Stimulated activated naive CD4-positive, alpha-beta T cell (primary cell): ENCODE measurements around the gene TBC1D22A.

Experiments used
- DNase-seq, 6 experiments: peaks; one replicate each; lab custom pipeline; 2025; lab: John Stamatoyannopoulos, UW

TBC1D22A gene

GRCh38 chr22:46860562-46860961 lies 98.1 kb downstream of the TBC1D22A start:
- no peak for DNase-seq

- no peak for DNase-seq
Observed at GRCh38 chr22:46861468-46862367, 99.3 kb downstream of the TBC1D22A start.

GRCh38 chr22:46862418-46863324 lies 100.2 kb downstream of the TBC1D22A start:
- no peak for DNase-seq

- DNase-seq: no peak
Observed at GRCh38 chr22:46863794-46864193, 101.3 kb downstream of the TBC1D22A start.

GRCh38 chr22:46864314-46865051 lies 102.0 kb downstream of the TBC1D22A start:
- DNase-seq: no peak

- no peak for DNase-seq
Observed at GRCh38 chr22:46865052-46865434, 102.6 kb downstream of the TBC1D22A start.

GRCh38 chr22:46865642-46866041 lies 103.2 kb downstream of the TBC1D22A start:
- no peak for DNase-seq

- DNase-seq: no peak
Observed at GRCh38 chr22:46866591-46866990, 104.1 kb downstream of the TBC1D22A start.

GRCh38 chr22:46867106-46867505 lies 104.7 kb downstream of the TBC1D22A start:
- no peak for DNase-seq

GRCh38 chr22:46869329-46869728 lies 106.9 kb downstream of the TBC1D22A start:
- no peak for DNase-seq

- DNase-seq: no peak
Observed at GRCh38 chr22:46869831-46870441, 107.5 kb downstream of the TBC1D22A start.

GRCh38 chr22:46871826-46872225 lies 109.4 kb downstream of the TBC1D22A start:
- no peak for DNase-seq

GRCh38 chr22:46875089-46875488 lies 112.6 kb downstream of the TBC1D22A start:
- no peak for DNase-seq

GRCh38 chr22:46876357-46876934 lies 114.0 kb downstream of the TBC1D22A start:
- DNase-seq: no peak

- no peak for DNase-seq
Observed at GRCh38 chr22:46878191-46878948, 115.9 kb downstream of the TBC1D22A start.

GRCh38 chr22:46879083-46879482 lies 116.6 kb downstream of the TBC1D22A start:
- DNase-seq: no peak

- DNase-seq: no peak
Observed at GRCh38 chr22:46881373-46882118, 119.1 kb downstream of the TBC1D22A start.

GRCh38 chr22:46883092-46883910 lies 120.9 kb downstream of the TBC1D22A start:
- no peak for DNase-seq

GRCh38 chr22:46884365-46884764 lies 121.9 kb downstream of the TBC1D22A start:
- DNase-seq: no peak
